ENCODE measurements around the gene ZSWIM2.
A peak's percentile ranks its signal among the peaks of the same experiment; 100 is the strongest.

Gene ZSWIM2

GRCh38 chr2:186884587-186884986 lies 35.6 kb upstream of the ZSWIM2 start:
- Histone ChIP-seq H3K23ac (ENCODE audit: low read length in 2 of 2) (no peak overlapping the region), H2AFZ (ENCODE audit: low read depth, low read length) (no peak overlapping the region), H4K91ac (ENCODE audit: low read length) (no peak overlapping the region), H3K4me1 (ENCODE audit: control insufficient read depth, insufficient read depth, low read depth, low read length) (no peaks in the 10 kb centered on the region), H3K27ac (ENCODE audit: low read length, poor library complexity, severe bottlenecking) (no peak overlapping the region), H3K4me3 (ENCODE audit: insufficient read depth in 1 of 2, low read depth in 1 of 2, low read length in 2 of 2) (no peak overlapping the region), H3K36me3 (ENCODE audit: control insufficient read depth in 1 of 2, insufficient read depth in 2 of 2, low read depth in 1 of 2, low read length in 2 of 2) (no peaks in the 10 kb centered on the region), H2BK12ac (ENCODE audit: low read length in 2 of 2) (no peak overlapping the region), H3K4ac (ENCODE audit: low read depth in 1 of 2, low read length in 2 of 2) (no peak overlapping the region), H3K14ac (ENCODE audit: low read length in 2 of 2) (no peak overlapping the region), H3K9me3 (ENCODE audit: control insufficient read depth, low read length) (peaks cover 16% of the 10 kb centered on the region), H2BK15ac (ENCODE audit: low read depth, poor library complexity, severe bottlenecking) (no peak overlapping the region), H2AK5ac (ENCODE audit: low read length, severe bottlenecking) (no peak overlapping the region), H3K4me2 (ENCODE audit: low read length, poor library complexity, severe bottlenecking) (no peak overlapping the region), H2BK120ac (ENCODE audit: low read depth, low read length) (no peak overlapping the region), H2BK5ac (ENCODE audit: low read depth, low read length, poor library complexity, severe bottlenecking) (no peak overlapping the region), H3K79me1 (replicated peaks; ENCODE audit: low read length, poor library complexity, severe bottlenecking) (no peaks in the 10 kb centered on the region), H3K18ac (ENCODE audit: low read depth in 1 of 2, low read length in 2 of 2) (no peak overlapping the region), H3K27me3 (ENCODE audit: control insufficient read depth in 1 of 2, insufficient read depth in 1 of 2, low read length in 2 of 2) (no peaks in the 10 kb centered on the region), H4K8ac (ENCODE audit: low read length) (no peak overlapping the region), H3K9ac (ENCODE audit: low read length) (no peak overlapping the region)
- WGBS: 0% methylated on average over 1 of the region's 1 CpG
- DNase-seq: peak; percentile 59

- no peak overlapping the region for H3K14ac ChIP-seq (ENCODE audit: low read length in 2 of 2)
- H2BK120ac ChIP-seq (ENCODE audit: low read depth, low read length): no peak overlapping the region
- no peak overlapping the region for H2AK5ac ChIP-seq (ENCODE audit: low read length, severe bottlenecking)
- H3K4me2 ChIP-seq (ENCODE audit: low read length, poor library complexity, severe bottlenecking): no peak overlapping the region
- no peak overlapping the region for H2AFZ ChIP-seq (ENCODE audit: low read depth, low read length)
- H3K4me1 ChIP-seq (ENCODE audit: control insufficient read depth, insufficient read depth, low read depth, low read length): no peaks in the 10 kb centered on the region
- H3K18ac ChIP-seq (ENCODE audit: low read depth in 1 of 2, low read length in 2 of 2): no peak overlapping the region
- WGBS: 71% methylated on average over 2 of the region's 2 CpGs
- no peak overlapping the region for H2BK5ac ChIP-seq (ENCODE audit: low read depth, low read length, poor library complexity, severe bottlenecking)
- H3K79me1 ChIP-seq (replicated peaks; ENCODE audit: low read length, poor library complexity, severe bottlenecking): no peaks in the 10 kb centered on the region
- H2BK15ac ChIP-seq (ENCODE audit: low read depth, poor library complexity, severe bottlenecking): no peak overlapping the region
- H4K8ac ChIP-seq (ENCODE audit: low read length): no peak overlapping the region
- no peak overlapping the region for H3K4me3 ChIP-seq (ENCODE audit: insufficient read depth in 1 of 2, low read depth in 1 of 2, low read length in 2 of 2)
- no peak overlapping the region for H3K23ac ChIP-seq (ENCODE audit: low read length in 2 of 2)
- no peak overlapping the region for H3K9ac ChIP-seq (ENCODE audit: low read length)
- H3K27ac ChIP-seq (ENCODE audit: low read length, poor library complexity, severe bottlenecking): no peak overlapping the region
- no peaks in the 10 kb centered on the region for H3K27me3 ChIP-seq (ENCODE audit: control insufficient read depth in 1 of 2, insufficient read depth in 1 of 2, low read length in 2 of 2)
- H4K91ac ChIP-seq (ENCODE audit: low read length): no peak overlapping the region
- DNase-seq: peak; percentile 40
- H3K9me3 ChIP-seq (ENCODE audit: control insufficient read depth, low read length): peaks cover 16% of the 10 kb centered on the region
- H3K4ac ChIP-seq (ENCODE audit: low read depth in 1 of 2, low read length in 2 of 2): no peak overlapping the region
- no peaks in the 10 kb centered on the region for H3K36me3 ChIP-seq (ENCODE audit: control insufficient read depth in 1 of 2, insufficient read depth in 2 of 2, low read depth in 1 of 2, low read length in 2 of 2)
- no peak overlapping the region for H2BK12ac ChIP-seq (ENCODE audit: low read length in 2 of 2)
Measured at GRCh38 chr2:186883666-186884065, 34.7 kb upstream of the ZSWIM2 start.

GRCh38 chr2:186882511-186883071 lies 33.6 kb upstream of the ZSWIM2 start:
- Histone ChIP-seq H4K8ac (ENCODE audit: low read length) (no peak overlapping the region), H3K4me2 (ENCODE audit: low read length, poor library complexity, severe bottlenecking) (no peak overlapping the region), H2BK5ac (ENCODE audit: low read depth, low read length, poor library complexity, severe bottlenecking) (no peak overlapping the region), H3K27me3 (ENCODE audit: control insufficient read depth in 1 of 2, insufficient read depth in 1 of 2, low read length in 2 of 2) (no peaks in the 10 kb centered on the region), H2BK120ac (ENCODE audit: low read depth, low read length) (no peak overlapping the region), H3K36me3 (ENCODE audit: control insufficient read depth in 1 of 2, insufficient read depth in 2 of 2, low read depth in 1 of 2, low read length in 2 of 2) (no peaks in the 10 kb centered on the region), H2AFZ (ENCODE audit: low read depth, low read length) (no peak overlapping the region), H3K18ac (ENCODE audit: low read depth in 1 of 2, low read length in 2 of 2) (no peak overlapping the region), H4K91ac (ENCODE audit: low read length) (no peak overlapping the region), H3K4me1 (ENCODE audit: control insufficient read depth, insufficient read depth, low read depth, low read length) (no peaks in the 10 kb centered on the region), H3K9ac (ENCODE audit: low read length) (no peak overlapping the region), H3K23ac (ENCODE audit: low read length in 2 of 2) (no peak overlapping the region), H2BK12ac (ENCODE audit: low read length in 2 of 2) (no peak overlapping the region), H3K4me3 (ENCODE audit: insufficient read depth in 1 of 2, low read depth in 1 of 2, low read length in 2 of 2) (no peak overlapping the region), H3K27ac (ENCODE audit: low read length, poor library complexity, severe bottlenecking) (no peak overlapping the region), H3K9me3 (ENCODE audit: control insufficient read depth, low read length) (peaks cover 16% of the 10 kb centered on the region), H3K79me1 (replicated peaks; ENCODE audit: low read length, poor library complexity, severe bottlenecking) (no peaks in the 10 kb centered on the region), H2AK5ac (ENCODE audit: low read length, severe bottlenecking) (no peak overlapping the region), H3K14ac (ENCODE audit: low read length in 2 of 2) (no peak overlapping the region), H3K4ac (ENCODE audit: low read depth in 1 of 2, low read length in 2 of 2) (no peak overlapping the region), H2BK15ac (ENCODE audit: low read depth, poor library complexity, severe bottlenecking) (no peak overlapping the region)
- no peak for DNase-seq
- 92% methylated on average over 2 of the region's 2 CpGs for WGBS

GRCh38 chr2:186881660-186882059 lies 32.7 kb upstream of the ZSWIM2 start:
- no peak for DNase-seq
- no peak overlapping the region for H3K23ac ChIP-seq (ENCODE audit: low read length in 2 of 2)
- no peak overlapping the region for H2BK15ac ChIP-seq (ENCODE audit: low read depth, poor library complexity, severe bottlenecking)
- H3K4me1 ChIP-seq (ENCODE audit: control insufficient read depth, insufficient read depth, low read depth, low read length): no peaks in the 10 kb centered on the region
- no peak overlapping the region for H2BK12ac ChIP-seq (ENCODE audit: low read length in 2 of 2)
- H2BK5ac ChIP-seq (ENCODE audit: low read depth, low read length, poor library complexity, severe bottlenecking): no peak overlapping the region
- no peak overlapping the region for H3K4ac ChIP-seq (ENCODE audit: low read depth in 1 of 2, low read length in 2 of 2)
- no peak overlapping the region for H4K91ac ChIP-seq (ENCODE audit: low read length)
- no peak overlapping the region for H4K8ac ChIP-seq (ENCODE audit: low read length)
- H3K18ac ChIP-seq (ENCODE audit: low read depth in 1 of 2, low read length in 2 of 2): no peak overlapping the region
- whole genome bisulfite sequencing: no CpG with 5 or more reads among the region's 1 CpG
- H3K4me2 ChIP-seq (ENCODE audit: low read length, poor library complexity, severe bottlenecking): no peak overlapping the region
- no peaks in the 10 kb centered on the region for H3K36me3 ChIP-seq (ENCODE audit: control insufficient read depth in 1 of 2, insufficient read depth in 2 of 2, low read depth in 1 of 2, low read length in 2 of 2)
- H3K9ac ChIP-seq (ENCODE audit: low read length): no peak overlapping the region
- no peak overlapping the region for H2BK120ac ChIP-seq (ENCODE audit: low read depth, low read length)
- H3K9me3 ChIP-seq (ENCODE audit: control insufficient read depth, low read length): peaks cover 16% of the 10 kb centered on the region
- H2AK5ac ChIP-seq (ENCODE audit: low read length, severe bottlenecking): no peak overlapping the region
- no peak overlapping the region for H3K14ac ChIP-seq (ENCODE audit: low read length in 2 of 2)
- no peak overlapping the region for H2AFZ ChIP-seq (ENCODE audit: low read depth, low read length)
- H3K79me1 ChIP-seq (replicated peaks; ENCODE audit: low read length, poor library complexity, severe bottlenecking): no peaks in the 10 kb centered on the region
- H3K27ac ChIP-seq (ENCODE audit: low read length, poor library complexity, severe bottlenecking): no peak overlapping the region
- no peaks in the 10 kb centered on the region for H3K27me3 ChIP-seq (ENCODE audit: control insufficient read depth in 1 of 2, insufficient read depth in 1 of 2, low read length in 2 of 2)
- no peak overlapping the region for H3K4me3 ChIP-seq (ENCODE audit: insufficient read depth in 1 of 2, low read depth in 1 of 2, low read length in 2 of 2)

All from mesenchymal stem cell (in vitro differentiated cells and primary cell).